ENCODE results near the gene RNF225.
"Not testable (repeated sequence)": the region's sequence is repeated elsewhere in the genome, so short reads cannot be mapped to it uniquely, and the experiment has no call there.

The RNF225 gene

DNA sequence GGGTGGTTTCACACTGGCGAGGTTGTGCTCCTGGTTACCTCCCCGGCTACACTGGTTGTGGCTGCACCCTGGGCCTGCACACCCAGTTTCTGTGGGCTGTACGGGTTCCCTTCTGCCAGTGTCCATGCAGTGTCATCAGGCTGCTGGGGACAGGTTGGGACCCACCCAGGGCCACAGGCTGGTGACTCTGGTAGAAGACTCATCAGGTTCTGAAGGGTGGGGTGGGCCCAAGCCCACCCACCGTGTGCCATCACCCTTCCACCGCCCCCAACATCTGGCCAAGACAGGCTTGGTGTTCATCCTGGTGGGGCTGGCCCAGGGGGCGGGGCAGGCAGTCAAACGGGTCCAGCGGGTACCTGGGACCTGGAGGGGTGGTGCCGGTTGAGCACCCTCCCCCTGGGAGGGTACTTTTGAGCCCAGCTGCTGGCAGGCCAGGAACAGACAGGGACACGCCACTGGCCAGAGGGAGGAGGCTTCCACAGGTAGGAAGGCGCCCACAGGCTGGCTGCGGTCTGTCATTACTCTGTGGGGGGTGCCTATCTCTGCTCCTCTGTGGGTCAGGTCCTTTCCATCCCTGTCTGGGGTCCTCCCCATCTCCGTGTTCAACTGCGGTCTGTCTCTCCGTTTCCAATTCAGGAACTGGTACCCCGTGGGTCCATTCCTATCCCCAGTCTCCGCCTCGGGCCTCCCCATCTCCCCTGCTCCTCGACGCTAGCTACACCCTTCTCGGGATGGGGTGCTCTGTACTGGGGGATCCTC, at the start of gene RNF225:
Gene RNF225 (plus strand): TSS at position 437 of the 759 bp plus-strand sequence. CDS start 434 bp downstream, outside the sequence.
- peak; percentile 80 for DNase-seq (ENCODE audit: low spot score)

DNA sequence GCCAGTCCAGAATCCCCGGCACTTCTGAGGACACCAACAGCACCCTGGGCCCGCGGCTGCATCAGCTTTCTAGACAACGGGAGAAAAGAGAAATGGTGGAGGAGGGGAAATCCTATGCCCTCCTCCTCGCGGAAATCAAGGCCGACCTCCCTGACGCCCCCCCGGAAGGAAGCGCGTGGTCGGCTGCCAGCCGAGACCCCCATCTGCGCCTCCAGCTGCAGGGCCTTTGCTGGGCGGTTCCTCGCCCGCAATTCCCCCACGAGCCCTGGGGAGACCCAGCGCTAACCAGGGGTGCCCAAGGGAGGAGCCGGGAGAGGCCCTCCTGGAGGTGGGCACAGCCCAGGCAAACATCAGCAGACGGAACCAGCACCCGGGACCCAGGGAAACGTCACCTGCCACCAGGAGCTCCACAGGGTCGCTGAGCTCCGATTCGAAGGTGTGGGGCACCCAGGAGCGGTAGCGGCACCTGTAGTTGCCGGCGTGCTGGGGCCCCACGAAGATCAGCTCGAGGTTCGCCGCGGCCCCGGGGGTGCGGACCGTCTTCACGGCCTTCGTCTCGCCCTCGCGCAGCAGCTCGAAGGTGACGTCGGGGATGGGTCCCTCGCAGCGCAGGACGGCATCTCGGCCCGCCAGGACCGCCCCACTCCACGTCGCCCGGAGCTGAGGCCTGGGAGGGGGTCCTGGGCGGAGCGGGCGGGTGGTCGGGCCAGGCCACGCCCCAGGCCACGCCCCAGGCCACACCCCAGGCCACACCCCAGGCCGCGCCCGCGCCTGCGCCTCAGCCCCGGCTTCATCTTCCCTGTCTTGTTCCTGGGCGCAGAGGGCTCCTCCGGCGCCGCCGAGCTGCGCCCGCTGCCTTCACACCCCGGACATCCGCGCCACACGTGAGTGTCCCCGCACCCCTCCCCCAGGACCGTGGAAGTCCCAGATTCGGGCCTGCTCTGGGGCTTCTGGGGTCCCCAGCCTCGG, 48.2 kb upstream of the RNF225 start:
- no peak for DNase-seq (ENCODE audit: low spot score)

DNA sequence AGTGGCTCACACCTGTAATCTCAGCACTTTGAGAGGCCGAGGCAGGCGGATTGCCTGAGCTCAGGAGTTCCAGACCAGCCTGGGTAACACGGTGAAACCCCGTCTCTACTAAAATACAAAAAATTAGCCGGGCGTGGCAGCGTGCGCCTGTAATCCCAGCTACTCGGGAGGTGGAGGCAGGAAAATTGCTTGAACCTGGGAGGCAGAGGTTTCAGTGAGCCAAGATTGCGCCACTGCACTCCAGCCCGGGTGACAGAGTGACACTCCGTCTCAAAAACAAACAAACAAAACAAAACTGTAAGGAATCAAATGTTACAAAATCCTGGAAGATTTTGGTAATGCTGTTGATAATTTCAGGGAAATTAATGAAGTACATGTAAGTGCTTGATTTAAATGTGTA, 47.4 kb upstream of the RNF225 start:
- not testable (repeated sequence) for DNase-seq (ENCODE audit: low spot score)

DNA sequence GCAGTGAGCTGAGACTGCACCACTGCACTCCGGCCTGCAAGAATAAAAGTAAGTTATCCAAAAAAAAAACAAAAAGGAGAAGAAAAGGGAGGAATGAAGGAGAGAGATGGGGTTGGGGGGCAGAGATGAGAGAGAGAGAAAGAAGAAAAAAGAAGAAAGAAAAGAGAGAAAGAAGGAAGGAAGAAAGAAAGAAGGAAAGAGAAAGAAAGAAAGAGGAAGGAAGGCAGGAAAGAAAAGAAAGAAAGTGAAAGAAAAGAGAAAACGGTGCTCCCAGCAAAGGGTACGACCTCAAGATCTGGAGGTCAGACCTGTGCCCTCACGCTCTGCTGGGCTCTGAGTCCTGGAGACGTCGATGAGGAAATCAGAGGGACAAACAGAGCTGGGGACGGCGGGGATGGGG, 45.9 kb upstream of the RNF225 start:
- DNase-seq (ENCODE audit: low spot score), result no peak

DNA sequence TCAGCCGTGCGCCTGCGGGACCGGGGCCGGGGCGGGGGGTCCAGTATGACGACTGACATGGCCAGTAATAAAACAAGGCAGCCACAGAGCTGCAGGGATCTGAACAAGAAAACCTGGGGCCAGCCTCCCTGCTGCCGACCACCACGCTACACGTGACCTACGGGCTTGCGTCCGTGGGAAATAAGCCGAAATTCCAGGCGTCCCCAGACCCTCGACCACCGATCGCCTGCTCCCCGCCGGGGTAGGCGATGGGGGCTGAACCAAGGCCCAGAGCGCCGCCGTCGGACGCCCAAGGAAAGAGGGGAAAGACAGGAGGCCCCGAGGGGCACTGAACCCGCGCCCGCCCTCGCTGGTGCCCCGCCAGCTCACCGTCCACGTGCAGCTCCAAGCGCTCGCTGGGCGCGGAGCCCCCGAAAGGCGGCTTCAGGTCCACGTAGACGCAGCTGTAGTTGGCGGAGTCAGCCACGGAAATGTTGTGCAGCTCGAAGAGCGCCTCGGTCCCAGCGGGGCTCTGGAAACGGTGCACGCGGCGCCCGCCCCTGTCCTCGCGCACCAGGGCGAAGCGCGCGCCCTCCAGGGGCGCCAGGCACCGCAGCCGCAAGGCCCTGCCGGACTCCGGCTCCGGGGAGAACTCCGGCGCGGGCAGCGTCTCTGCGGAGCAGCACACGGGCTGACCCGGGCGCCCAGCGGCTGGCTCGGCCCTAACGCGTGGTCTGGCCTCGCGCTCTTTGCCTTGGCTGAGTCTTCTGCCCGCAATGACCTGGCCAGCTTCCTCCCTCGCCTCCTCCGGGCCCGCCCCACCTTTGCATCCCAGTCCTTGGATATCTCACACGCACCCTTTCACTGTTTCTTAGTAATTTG, 45.2 kb upstream of the RNF225 start:
- no peak for DNase-seq (ENCODE audit: low spot score)

- DNase-seq (ENCODE audit: low spot score), result no peak
Measured at GRCh38 chr19:58350871-58351557, 44.4 kb upstream of the RNF225 start.

DNA sequence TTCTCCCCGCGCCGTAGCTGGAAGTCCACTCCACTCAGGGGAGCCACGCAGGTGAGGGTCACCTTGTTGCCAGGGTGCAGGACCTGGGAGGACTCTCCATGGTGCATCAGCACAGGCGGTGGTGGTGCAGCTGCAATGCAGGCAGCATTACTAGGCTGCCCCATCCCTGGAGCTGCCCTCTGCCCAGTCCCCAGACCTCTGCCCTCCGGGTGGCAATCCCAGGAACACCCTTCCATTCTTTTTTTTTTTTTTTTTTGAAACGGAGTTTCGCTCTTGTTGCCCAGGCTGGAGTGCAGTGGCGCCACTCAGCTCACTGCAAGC, 43.9 kb upstream of the RNF225 start:
- DNase-seq (ENCODE audit: low spot score), result no peak

DNA sequence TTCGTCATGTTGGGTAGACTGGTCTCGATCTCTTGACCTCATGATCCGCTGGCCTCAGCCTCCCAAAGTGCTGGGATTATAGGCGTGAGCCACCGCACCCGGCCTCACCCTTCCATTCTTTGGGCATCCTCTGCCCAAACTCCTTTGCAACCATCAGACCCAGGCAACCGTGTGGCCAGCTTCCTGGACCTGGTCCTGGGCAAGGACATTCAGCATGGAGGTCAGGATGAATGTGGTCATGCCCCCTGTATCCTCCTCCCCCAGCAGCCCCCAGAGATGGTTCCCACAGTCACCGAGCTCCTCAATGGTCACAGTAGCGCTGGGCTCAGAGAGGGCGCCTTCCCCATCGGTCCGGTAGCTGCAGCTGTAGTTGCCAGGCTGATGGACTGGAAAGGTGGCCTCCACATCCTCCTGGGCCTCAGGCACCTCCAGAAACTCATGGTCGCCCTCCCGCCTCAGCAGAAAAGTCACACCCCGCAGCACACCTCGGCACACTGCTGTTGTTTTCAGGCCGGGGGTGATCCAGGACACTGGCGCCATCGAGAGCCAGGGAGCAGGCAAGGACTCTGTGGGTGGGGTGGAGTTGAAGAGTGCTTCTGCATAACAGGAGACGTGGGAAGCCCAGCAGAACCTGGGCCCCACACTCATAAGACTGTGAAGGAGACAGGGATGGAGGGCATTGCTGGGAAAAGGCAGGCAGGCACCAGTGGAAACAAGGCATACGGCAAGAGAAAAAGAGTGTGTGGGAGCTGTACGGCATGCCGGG, 43.3 kb upstream of the RNF225 start:
- DNase-seq (ENCODE audit: low spot score), result no peak

GRCh38 chr19:58352760-58353671, 42.4 kb upstream of the RNF225 start, which contains the start of gene A1BG:
TSS of gene A1BG (minus strand) at chr19:58353492. CDS start at chr19:58353437, 55 bp downstream.
- DNase-seq (ENCODE audit: low spot score), result peak; percentile 77

- peak; percentile 50 for DNase-seq (ENCODE audit: low spot score)
Measured at GRCh38 chr19:58353717-58354477, 41.6 kb upstream of the RNF225 start.

GRCh38 chr19:58354478-58355030, 40.9 kb upstream of the RNF225 start:
- DNase-seq (ENCODE audit: low spot score), result no peak

DNA sequence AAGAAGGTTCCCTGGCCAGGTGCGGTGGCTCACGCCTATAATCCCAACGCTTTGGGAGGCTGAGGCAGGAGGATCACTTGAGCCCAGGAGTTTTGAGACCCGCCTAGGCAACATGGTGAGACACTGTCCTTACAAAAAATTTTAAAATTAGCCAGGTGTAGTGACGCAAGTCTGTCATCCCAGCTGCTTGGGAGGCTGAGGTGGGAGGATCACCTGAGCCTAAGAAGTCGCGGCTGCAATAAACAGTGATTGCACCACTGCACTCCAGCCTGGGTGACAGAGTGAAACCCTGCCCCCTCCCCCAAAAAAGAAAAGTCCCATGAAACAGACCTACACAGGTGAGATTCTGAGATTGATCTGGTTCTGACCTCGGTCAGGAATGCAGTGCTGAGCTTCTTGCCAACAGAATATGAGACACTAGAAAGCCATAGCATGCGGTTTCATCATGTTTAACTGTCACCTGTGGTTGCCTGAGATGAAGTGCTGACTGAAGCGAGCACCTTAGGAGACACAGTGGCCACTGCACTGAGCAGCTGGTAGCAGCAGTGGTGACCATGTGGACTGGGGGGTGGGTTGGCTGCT, 40.1 kb upstream of the RNF225 start:
- no peak for DNase-seq (ENCODE audit: low spot score)

DNA sequence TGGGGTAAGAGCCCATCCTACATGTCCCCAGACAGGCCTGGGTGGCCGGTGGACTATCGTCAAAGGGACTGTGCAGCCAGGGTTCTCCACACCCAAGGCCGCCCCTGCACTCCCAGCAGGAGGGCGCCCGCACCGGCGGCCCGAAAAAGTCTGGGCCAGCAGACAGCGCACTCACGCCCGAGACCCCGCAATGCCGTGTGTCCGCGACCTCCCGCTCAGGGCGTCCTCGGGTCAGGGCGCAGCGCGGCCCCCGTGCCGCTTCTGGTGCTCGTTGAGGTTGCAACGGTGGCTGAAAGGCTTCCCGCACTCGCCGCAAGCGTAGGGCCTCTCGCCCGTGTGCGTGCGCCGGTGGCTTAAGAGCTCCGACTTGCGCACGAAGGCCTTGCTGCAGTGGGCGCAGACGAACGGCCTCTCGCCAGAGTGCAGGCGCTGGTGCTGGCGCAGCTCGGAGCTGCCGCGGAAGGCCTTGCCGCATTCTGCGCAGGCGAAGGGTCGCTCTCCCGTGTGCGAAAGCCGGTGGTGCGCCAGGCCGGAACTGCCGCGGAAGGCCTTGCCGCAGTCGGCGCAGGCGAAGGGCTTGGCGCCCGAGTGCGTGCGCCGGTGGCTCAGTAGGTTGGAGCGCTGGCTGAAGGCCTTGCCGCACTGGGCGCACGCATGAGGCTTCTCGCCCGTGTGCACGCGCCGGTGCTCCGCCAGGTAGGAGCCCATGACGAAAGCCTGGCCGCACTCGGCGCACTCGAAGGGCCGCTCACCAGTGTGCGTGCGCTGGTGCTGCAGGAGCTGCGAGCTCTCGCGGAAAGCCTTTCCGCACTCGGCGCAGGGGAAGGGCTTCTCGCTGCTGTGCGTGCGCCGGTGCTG, 39.3 kb upstream of the RNF225 start:
- no peak for DNase-seq (ENCODE audit: low spot score)

- DNase-seq (ENCODE audit: low spot score), result no peak
Measured at GRCh38 chr19:58356766-58357480, 38.5 kb upstream of the RNF225 start.

DNA sequence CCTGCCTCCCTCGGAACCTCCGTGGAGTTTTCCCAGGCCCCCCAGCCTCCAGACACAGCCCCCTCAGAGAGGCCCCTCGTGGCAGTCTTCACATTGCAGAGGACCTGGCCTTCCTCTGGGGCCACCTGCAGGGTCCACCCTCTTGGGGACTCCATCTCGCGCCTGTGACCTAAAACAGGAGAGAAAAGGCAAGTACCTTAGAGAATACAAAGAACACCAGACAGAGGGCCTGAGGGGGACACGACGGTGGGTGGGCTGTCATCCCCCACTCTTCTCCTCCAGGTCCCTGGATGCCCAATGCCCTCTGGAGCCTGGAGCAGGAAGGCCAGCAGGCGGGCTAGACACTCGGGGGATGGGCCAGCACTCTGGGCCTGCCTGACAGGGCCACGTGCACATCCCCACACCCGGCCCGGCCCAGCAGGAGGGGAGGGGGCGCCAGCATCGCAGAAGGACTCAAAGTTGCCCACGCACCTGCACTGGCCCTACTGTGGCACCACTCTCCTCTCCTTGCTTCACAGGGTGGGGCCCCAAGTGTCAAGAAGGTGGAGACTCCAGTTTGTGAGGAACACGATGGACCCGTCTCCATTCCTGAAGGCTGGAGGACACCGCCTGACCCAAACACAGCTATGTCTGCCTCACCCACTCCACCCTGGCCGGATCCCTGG, 37.8 kb upstream of the RNF225 start:
- no peak for DNase-seq (ENCODE audit: low spot score)

GRCh38 chr19:58361900-58362271, 33.6 kb upstream of the RNF225 start:
- DNase-seq (ENCODE audit: low spot score), result peak; percentile 91

All from HuH-7.5 (cell line).